Dermis microvascular lymphatic vessel endothelial cell (primary cell): Measurements from ENCODE around the gene GPC6. TPM values are rescaled to one million over a fixed set of nuclear protein-coding genes. Genes with fewer than 3 reads are reported as not detected.

Source experiments
- DNase-seq, 2 donors: peaks; one replicate each; pipeline versions ENCODE4 v3.0.0 to v3.0.0-alpha.2; 2010; ENCODE audit warnings: low read depth in 2 of 2
- total RNA-seq: library from RNA; depleted of rRNA; stranded (reverse); fragments of >200 nt; gene quantifications from 2 replicates; pipeline ENCODE4 v1.2.1, GENCODE V29; 2014

Gene GPC6
- total RNA-seq, 1 donor from 2014 or later: under 0.01 TPM

- DNase-seq: peak in 1 of 2 donors; percentile 1
Observed at GRCh38 chr13:93964146-93964512, 737.5 kb downstream of the GPC6 start.

- no peak for DNase-seq
Observed at GRCh38 chr13:93965587-93965986, 739.0 kb downstream of the GPC6 start.

GRCh38 chr13:93966267-93966936, 739.8 kb downstream of the GPC6 start:
- no peak for DNase-seq

GRCh38 chr13:93967286-93967685, 740.7 kb downstream of the GPC6 start:
- DNase-seq: no peak

GRCh38 chr13:93975242-93975641, 748.6 kb downstream of the GPC6 start:
- no peak for DNase-seq

GRCh38 chr13:93976528-93976927, 749.9 kb downstream of the GPC6 start:
- DNase-seq: no peak

GRCh38 chr13:93977986-93978385, 751.4 kb downstream of the GPC6 start:
- no peak for DNase-seq

GRCh38 chr13:93981426-93981977, 754.9 kb downstream of the GPC6 start:
- no peak for DNase-seq

- no peak for DNase-seq
Observed at GRCh38 chr13:93982179-93982918, 755.7 kb downstream of the GPC6 start.

- no peak for DNase-seq
Observed at GRCh38 chr13:93984052-93984451, 757.4 kb downstream of the GPC6 start.

GRCh38 chr13:93984876-93985275, 758.3 kb downstream of the GPC6 start:
- DNase-seq: no peak

- DNase-seq: no peak
Observed at GRCh38 chr13:93987458-93987857, 760.9 kb downstream of the GPC6 start.

- no peak for DNase-seq
Observed at GRCh38 chr13:93991569-93991968, 765.0 kb downstream of the GPC6 start.

GRCh38 chr13:93996481-93996880, 769.9 kb downstream of the GPC6 start:
- DNase-seq: no peak

- no peak for DNase-seq
Observed at GRCh38 chr13:94006296-94006695, 779.7 kb downstream of the GPC6 start.

GRCh38 chr13:94007072-94007471, 780.5 kb downstream of the GPC6 start:
- no peak for DNase-seq

GRCh38 chr13:94009701-94010100, 783.1 kb downstream of the GPC6 start:
- no peak for DNase-seq

GRCh38 chr13:94014461-94014860, 787.9 kb downstream of the GPC6 start:
- no peak for DNase-seq

GRCh38 chr13:94020426-94020825, 793.8 kb downstream of the GPC6 start:
- DNase-seq: no peak

- no peak for DNase-seq
Observed at GRCh38 chr13:94020833-94021232, 794.2 kb downstream of the GPC6 start.

GRCh38 chr13:94028234-94028633, 801.6 kb downstream of the GPC6 start:
- DNase-seq: no peak

- DNase-seq: no peak
Observed at GRCh38 chr13:94028650-94029049, 802.0 kb downstream of the GPC6 start.
